CD4-positive, CD25-positive, alpha-beta regulatory T cell (primary cell): ENCODE results near the gene TRIM62. TPM values are rescaled to one million over a fixed set of nuclear protein-coding genes. Genes with fewer than 3 reads are reported as not detected.

Source experiments
- ATAC-seq, 2 donors: fragments of 150-1000 bp; cut with Tn5 transposase; one replicate each; pipeline ENCODE4 v1.10.0; 2021; ENCODE audit warnings: low read depth in 2 of 2, moderate number of reproducible peaks in 2 of 2, moderate library complexity in 1 of 2
- DNase-seq, 3 donors: peaks; one replicate each; pipeline versions ENCODE4 v3.0.0 to v3.0.0-alpha.2; 2012 to 2022; ENCODE audit warnings: mixed read lengths in 1 of 3
- H3K27ac ChIP-seq: one replicate; pipeline ENCODE4 v1.7.0; 2013; ENCODE audit warnings: mild to moderate bottlenecking, low read length; ENCODE audit not compliant: insufficient read depth, poor library complexity, severe bottlenecking
- H3K27me3 ChIP-seq: one replicate; pipeline ENCODE4 v1.7.0; 2013; ENCODE audit warnings: low read length; ENCODE audit not compliant: control insufficient read depth, insufficient read depth
- H3K36me3 ChIP-seq: one replicate; pipeline ENCODE4 v1.7.0; 2013; ENCODE audit warnings: mild to moderate bottlenecking, low read length, moderate library complexity; ENCODE audit not compliant: control insufficient read depth, insufficient read depth
- H3K4me1 ChIP-seq: 2 replicates; pipeline ENCODE4 v1.7.0; 2013; ENCODE audit warnings: mild to moderate bottlenecking, low read length; ENCODE audit not compliant: insufficient read depth, control insufficient read depth, poor library complexity, severe bottlenecking
- H3K4me3 ChIP-seq: one replicate; pipeline ENCODE4 v1.7.0; 2013; ENCODE audit warnings: low read depth, mild to moderate bottlenecking, low read length, moderate library complexity
- H3K9me3 ChIP-seq, 2 experiments: 1 replicate in 1 of 2; 2 replicates in 1 of 2; pipeline ENCODE4 v1.7.0; 2013; ENCODE audit warnings: low read length in 2 of 2, mild to moderate bottlenecking in 1 of 2, moderate library complexity in 1 of 2; ENCODE audit not compliant: control insufficient read depth in 2 of 2
- H3K27ac Mint-ChIP-seq, 3 donors: one replicate each; pipeline ENCODE4 v1.8.0; 2020 to 2022; ENCODE audit warnings: mild to moderate bottlenecking in 3 of 3, mixed read lengths in 3 of 3, moderate library complexity in 2 of 3
- H3K27me3 Mint-ChIP-seq: one replicate; pipeline ENCODE4 v1.8.0; 2022; ENCODE audit warnings: mild to moderate bottlenecking, mixed read lengths
- H3K36me3 Mint-ChIP-seq: one replicate; pipeline ENCODE4 v1.8.0; 2020; ENCODE audit warnings: mixed read lengths
- H3K4me1 Mint-ChIP-seq, 4 donors: one replicate each; pipeline ENCODE4 v1.8.0; 2020 to 2022; ENCODE audit warnings: mixed read lengths in 4 of 4, mild to moderate bottlenecking in 1 of 4
- H3K4me3 Mint-ChIP-seq, 4 donors: one replicate each; pipeline ENCODE4 v1.8.0; 2020 to 2022; ENCODE audit warnings: mild to moderate bottlenecking in 4 of 4, mixed read lengths in 4 of 4, moderate library complexity in 3 of 4
- H3K9me3 Mint-ChIP-seq, 7 donors: one replicate each; pipeline ENCODE4 v1.8.0; 2020 to 2022; ENCODE audit warnings: mixed read lengths in 7 of 7, mild to moderate bottlenecking in 3 of 7, moderate library complexity in 2 of 7
- polyA plus RNA-seq, 4 donors: library from polyadenylated mRNA; unstranded; fragments of 300-500 nt; fragmentation: Illumina TruSeq; gene quantifications; one replicate each; pipeline ENCODE4 v1.2.3, GENCODE V29; 2021
- total RNA-seq: library from RNA; stranded (reverse); gene quantifications from one replicate; pipeline ENCODE4 v1.2.3, GENCODE V29; 2022

Gene TRIM62
- total and polyA plus RNA-seq, 5 donors from 2014 or later = 5.6 to 29.1 (median 6.5) TPM

- no peaks in the 10 kb centered on the region for H3K9me3 Mint-ChIP-seq
- Histone ChIP-seq H3K4me3 (peak overlapping the region; percentile 26), H3K9me3 (no peaks in the 10 kb centered on the region), H3K36me3 (peaks cover 7% of the 10 kb centered on the region), H3K4me1 (peaks cover 21% of the 10 kb centered on the region), H3K27ac (peak overlapping the region; percentile 30), H3K27me3 (peaks cover 10% of the 10 kb centered on the region)
- peaks cover 9 to 38% (median 25%) of the 10 kb centered on the region in 4 donors for H3K4me1 Mint-ChIP-seq
- H3K27ac Mint-ChIP-seq = peak overlapping the region in 2 of 3 donors; percentile 87 to 93
- peaks cover 20% of the 10 kb centered on the region for H3K27me3 Mint-ChIP-seq
- no peak for ATAC-seq
- no peak for DNase-seq
- no peaks in the 10 kb centered on the region for H3K36me3 Mint-ChIP-seq
- H3K4me3 Mint-ChIP-seq = peak overlapping the region; percentile 88 to 93 (median 90)
Measured at GRCh38 chr1:33180226-33180910, 1.5 kb downstream of the TRIM62 start.

GRCh38 chr1:33178836-33179439, 2.9 kb downstream of the TRIM62 start:
- peaks cover 13% of the 10 kb centered on the region for H3K36me3 ChIP-seq
- H3K27me3 ChIP-seq = peaks cover 9% of the 10 kb centered on the region
- H3K9me3 Mint-ChIP-seq = no peaks in the 10 kb centered on the region
- H3K4me1 Mint-ChIP-seq = peaks cover 9 to 44% (median 25%) of the 10 kb centered on the region in 4 donors
- H3K27me3 Mint-ChIP-seq = peaks cover 13% of the 10 kb centered on the region
- peak overlapping the region in 1 of 3 donors; percentile 6 for H3K27ac Mint-ChIP-seq
- no peaks in the 10 kb centered on the region for H3K9me3 ChIP-seq
- H3K36me3 Mint-ChIP-seq = no peaks in the 10 kb centered on the region
- peak overlapping the region in 3 of 4 donors; percentile 42 to 91 (median 81) for H3K4me3 Mint-ChIP-seq
- H3K4me3 ChIP-seq = no peak overlapping the region
- no peak overlapping the region for H3K27ac ChIP-seq
- DNase-seq = no peak
- H3K4me1 ChIP-seq = peaks cover 21% of the 10 kb centered on the region
- ATAC-seq = no peak

- Histone ChIP-seq H3K27me3 (peaks cover 3% of the 10 kb centered on the region), H3K9me3 (no peaks in the 10 kb centered on the region), H3K4me1 (peaks cover 21% of the 10 kb centered on the region), H3K36me3 (peaks cover 13% of the 10 kb centered on the region), H3K27ac (no peak overlapping the region), H3K4me3 (no peak overlapping the region)
- H3K9me3 Mint-ChIP-seq = no peaks in the 10 kb centered on the region
- peaks cover 9% of the 10 kb centered on the region for H3K27me3 Mint-ChIP-seq
- DNase-seq = no peak
- H3K4me3 Mint-ChIP-seq = peak overlapping the region in 1 of 4 donors; percentile 91
- no peak for ATAC-seq
- peaks cover 9 to 48% (median 28%) of the 10 kb centered on the region in 4 donors for H3K4me1 Mint-ChIP-seq
- H3K36me3 Mint-ChIP-seq = peaks cover 4% of the 10 kb centered on the region
- no peak overlapping the region for H3K27ac Mint-ChIP-seq
Measured at GRCh38 chr1:33177996-33178540, 3.8 kb downstream of the TRIM62 start.

- Mint-ChIP-seq H3K27ac (no peak overlapping the region), H3K9me3 (no peaks in the 10 kb centered on the region), H3K4me1 (peaks cover 9 to 53% (median 36%) of the 10 kb centered on the region in 4 donors), H3K36me3 (peaks cover 11% of the 10 kb centered on the region), H3K4me3 (peak overlapping the region in 1 of 4 donors; percentile 39), H3K27me3 (no peaks in the 10 kb centered on the region)
- H3K27me3 ChIP-seq = no peaks in the 10 kb centered on the region
- ATAC-seq (no peak), DNase-seq (no peak)
- no peaks in the 10 kb centered on the region for H3K9me3 ChIP-seq
- H3K36me3 ChIP-seq = peaks cover 13% of the 10 kb centered on the region
- H3K4me1 ChIP-seq = peaks cover 24% of the 10 kb centered on the region
- no peak overlapping the region for H3K27ac ChIP-seq
- no peak overlapping the region for H3K4me3 ChIP-seq
Measured at GRCh38 chr1:33176887-33177286, 5.0 kb downstream of the TRIM62 start.

- no peaks in the 10 kb centered on the region for H3K9me3 ChIP-seq
- peaks cover 15% of the 10 kb centered on the region for H3K36me3 ChIP-seq
- Mint-ChIP-seq H3K9me3 (no peaks in the 10 kb centered on the region), H3K27ac (no peak overlapping the region), H3K4me3 (no peak overlapping the region), H3K27me3 (no peaks in the 10 kb centered on the region), H3K4me1 (peaks cover 9 to 54% (median 36%) of the 10 kb centered on the region in 4 donors), H3K36me3 (peaks cover 13% of the 10 kb centered on the region)
- H3K4me3 ChIP-seq = no peak overlapping the region
- no peak overlapping the region for H3K27ac ChIP-seq
- H3K4me1 ChIP-seq = peaks cover 23% of the 10 kb centered on the region
- DNase-seq = no peak
- ATAC-seq = no peak
- H3K27me3 ChIP-seq = no peaks in the 10 kb centered on the region
Measured at GRCh38 chr1:33176362-33176850, 5.4 kb downstream of the TRIM62 start.

GRCh38 chr1:33175865-33176264, 6.0 kb downstream of the TRIM62 start:
- H3K27ac Mint-ChIP-seq = no peak overlapping the region
- H3K4me1 Mint-ChIP-seq = peaks cover 9 to 54% (median 36%) of the 10 kb centered on the region in 4 donors
- H3K4me3 Mint-ChIP-seq = no peak overlapping the region
- H3K27me3 Mint-ChIP-seq = no peaks in the 10 kb centered on the region
- DNase-seq (no peak), ATAC-seq (no peak)
- no peak overlapping the region for H3K4me3 ChIP-seq
- peaks cover 19% of the 10 kb centered on the region for H3K36me3 Mint-ChIP-seq
- H3K4me1 ChIP-seq = peaks cover 17% of the 10 kb centered on the region
- H3K36me3 ChIP-seq = peaks cover 17% of the 10 kb centered on the region
- H3K27ac ChIP-seq = no peak overlapping the region
- H3K27me3 ChIP-seq = no peaks in the 10 kb centered on the region
- no peaks in the 10 kb centered on the region for H3K9me3 Mint-ChIP-seq
- no peaks in the 10 kb centered on the region for H3K9me3 ChIP-seq

GRCh38 chr1:33173091-33173490, 8.8 kb downstream of the TRIM62 start:
- Mint-ChIP-seq H3K4me3 (no peak overlapping the region), H3K27me3 (no peaks in the 10 kb centered on the region), H3K4me1 (peaks cover 0 to 40% (median 26%) of the 10 kb centered on the region in 4 donors), H3K27ac (peak overlapping the region in 1 of 3 donors; percentile 44), H3K9me3 (no peaks in the 10 kb centered on the region), H3K36me3 (peaks cover 20% of the 10 kb centered on the region)
- Histone ChIP-seq H3K27me3 (no peaks in the 10 kb centered on the region), H3K9me3 (no peaks in the 10 kb centered on the region), H3K4me3 (no peak overlapping the region), H3K4me1 (peaks cover 6% of the 10 kb centered on the region), H3K27ac (no peak overlapping the region), H3K36me3 (peaks cover 17% of the 10 kb centered on the region)
- ATAC-seq (no peak), DNase-seq (no peak)
